Renal pelvis (tissue), 4 donors: ENCODE results near the gene SPIRE2. TPM values are rescaled to one million over a fixed set of nuclear protein-coding genes. Genes with fewer than 3 reads are reported as not detected.

Experiments used
- DNase-seq: peaks from one replicate; pipeline ENCODE4 v3.0.0-alpha.2; 2013
- polyA plus RNA-seq, 3 donors: library from polyadenylated mRNA; unstranded; fragments of 120-200 nt; gene quantifications; one replicate each; pipeline ENCODE4 v1.2.1, GENCODE V29; 2013; ENCODE audit not compliant: insufficient read length in 3 of 3

The SPIRE2 gene
- polyA plus RNA-seq, 3 donors: 10.8 to 18.1 (median 17.5) TPM

GRCh38 chr16:89895482-89896250 is 67.4 kb downstream of the SPIRE2 start:
- no peak for DNase-seq

- no peak for DNase-seq
These were observed 68.9 kb downstream of the SPIRE2 start for GRCh38 chr16:89897204-89897603.

GRCh38 chr16:89898201-89898967 is 70.1 kb downstream of the SPIRE2 start:
- DNase-seq: no peak

- no peak for DNase-seq
These were observed 71.7 kb downstream of the SPIRE2 start for GRCh38 chr16:89899879-89900481.

GRCh38 chr16:89900885-89901284 is 72.6 kb downstream of the SPIRE2 start:
- DNase-seq: no peak

GRCh38 chr16:89902980-89903379 is 74.7 kb downstream of the SPIRE2 start:
- no peak for DNase-seq

- no peak for DNase-seq
These were observed 75.7 kb downstream of the SPIRE2 start for GRCh38 chr16:89903908-89904515.

GRCh38 chr16:89904606-89905510 is 76.6 kb downstream of the SPIRE2 start:
- no peak for DNase-seq

GRCh38 chr16:89905511-89906139 is 77.3 kb downstream of the SPIRE2 start:
- no peak for DNase-seq

- no peak for DNase-seq
These were observed 78.1 kb downstream of the SPIRE2 start for GRCh38 chr16:89906140-89907025.

GRCh38 chr16:89907055-89907814 is 79.0 kb downstream of the SPIRE2 start:
- no peak for DNase-seq

- no peak for DNase-seq
These were observed 80.0 kb downstream of the SPIRE2 start for GRCh38 chr16:89908236-89908635.

GRCh38 chr16:89909777-89910716 is 81.8 kb downstream of the SPIRE2 start:
- DNase-seq: peak; percentile 31

GRCh38 chr16:89910717-89911354 is 82.6 kb downstream of the SPIRE2 start:
- no peak for DNase-seq

GRCh38 chr16:89911375-89911774 is 83.1 kb downstream of the SPIRE2 start:
- DNase-seq: no peak

- no peak for DNase-seq
These were observed 83.9 kb downstream of the SPIRE2 start for GRCh38 chr16:89912143-89912542.

- DNase-seq: no peak
These were observed 84.4 kb downstream of the SPIRE2 start for GRCh38 chr16:89912627-89913026.
